Activated naive CD8-positive, alpha-beta T cell treated with anti-CD3 and anti-CD28 coated beads, Interleukin-2, amount 50 U/mL, for 24 hours (primary cell): Measurements from ENCODE around the gene PRKN.

ENCODE experiments used
- ATAC-seq: fragments of 150-1000 bp; cut with Tn5 transposase; one replicate; pipeline ENCODE4 v1.10.0; 2021
- DNase-seq: peaks from one replicate; pipeline ENCODE4 v3.0.0; 2021
- H3K27ac Mint-ChIP-seq: one replicate; pipeline ENCODE4 v1.8.0; 2021; ENCODE audit warnings: mild to moderate bottlenecking, mixed read lengths
- H3K27me3 Mint-ChIP-seq: one replicate; pipeline ENCODE4 v1.8.0; 2021; ENCODE audit warnings: mixed read lengths
- H3K36me3 Mint-ChIP-seq: one replicate; pipeline ENCODE4 v1.8.0; 2021; ENCODE audit warnings: low read depth, mixed read lengths
- H3K4me1 Mint-ChIP-seq: one replicate; pipeline ENCODE4 v1.8.0; 2021; ENCODE audit warnings: mixed read lengths
- H3K4me3 Mint-ChIP-seq: one replicate; pipeline ENCODE4 v1.8.0; 2021; ENCODE audit warnings: mild to moderate bottlenecking, moderate library complexity, mixed read lengths
- H3K9me3 Mint-ChIP-seq: one replicate; pipeline ENCODE4 v1.8.0; 2021; ENCODE audit warnings: mixed read lengths

PRKN gene

DNA sequence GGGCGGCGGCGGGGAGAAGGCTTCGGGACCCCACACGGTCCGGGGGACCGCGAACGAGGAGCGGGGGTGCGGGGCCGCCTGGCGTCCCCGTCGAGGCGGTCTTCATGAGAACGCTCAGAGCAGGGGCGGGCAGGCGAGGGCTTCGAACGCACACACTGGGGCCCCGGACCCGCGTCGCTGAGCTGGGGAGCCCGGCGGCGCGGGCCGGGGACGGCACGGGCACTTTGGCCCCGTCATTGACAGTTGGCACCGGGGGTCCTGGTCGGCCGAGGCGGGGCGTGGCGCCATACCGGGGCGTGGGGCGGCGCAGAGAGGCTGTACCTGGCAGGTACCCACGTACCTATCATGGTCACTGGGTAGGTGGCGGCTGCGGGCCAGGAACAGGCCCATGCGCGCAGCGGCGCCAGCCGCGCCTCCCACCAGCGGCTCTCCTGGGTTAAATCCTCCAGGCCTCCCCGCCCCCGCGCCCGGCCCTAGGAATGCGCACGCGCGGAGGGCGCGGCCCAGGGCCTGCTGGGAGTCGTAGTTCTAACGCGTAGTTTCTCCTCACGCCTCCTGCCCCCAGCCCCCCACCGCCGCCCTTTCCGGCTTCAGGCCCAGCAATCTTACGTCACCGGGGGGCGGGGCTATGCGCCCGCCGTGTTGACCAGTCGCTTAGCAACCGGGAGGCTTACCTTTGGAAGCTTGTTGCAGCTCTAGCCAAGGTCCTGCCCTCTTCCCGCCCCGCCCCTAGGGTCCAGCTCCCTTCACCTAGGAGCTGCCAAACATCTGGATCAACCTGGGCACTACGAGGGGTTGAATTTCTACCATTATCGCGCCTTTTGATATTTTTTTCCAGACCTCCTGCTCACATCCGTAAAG, at the start of gene PRKN, which contains the start of gene PACRG:
Gene PRKN (minus strand): TSS at position 445 of the 861 bp plus-strand sequence.
Gene PACRG (plus strand): TSS at position 653 of the 861 bp plus-strand sequence.
- Mint-ChIP-seq H3K36me3 (no peaks in the 10 kb centered on the region), H3K9me3 (no peaks in the 10 kb centered on the region), H3K27me3 (no peaks in the 10 kb centered on the region), H3K4me1 (peaks cover 13% of the 10 kb centered on the region), H3K4me3 (peak within 1 kb of the TSS; percentile 85), H3K27ac (peak within 1 kb of the TSS; percentile 83)
- ATAC-seq (peak; percentile 96), DNase-seq (peak; percentile 99)

DNA sequence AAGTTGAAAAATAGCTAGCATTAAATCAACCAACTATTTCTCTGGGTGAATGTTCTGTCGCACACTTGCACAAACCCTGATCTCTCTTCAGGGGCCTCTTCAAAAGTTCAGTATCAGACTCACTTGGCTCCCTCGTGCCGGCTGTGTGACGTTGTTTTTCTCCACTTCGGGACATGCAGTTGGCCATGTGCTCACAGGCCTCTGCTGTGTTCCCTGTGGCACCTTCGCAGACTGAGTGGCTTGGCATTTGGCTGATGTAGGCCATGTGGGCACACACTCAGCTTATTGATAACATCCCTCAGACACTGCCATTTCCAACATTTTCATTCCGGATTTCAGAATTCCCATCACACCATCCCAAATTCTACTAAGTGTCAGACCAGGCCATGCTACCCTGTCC, 49.5 kb upstream of the PRKN start:
- Mint-ChIP-seq H3K27ac (no peak overlapping the region), H3K36me3 (no peaks in the 10 kb centered on the region), H3K27me3 (peaks cover 2% of the 10 kb centered on the region), H3K4me1 (no peaks in the 10 kb centered on the region), H3K9me3 (peaks cover 11% of the 10 kb centered on the region), H3K4me3 (no peak overlapping the region)
- DNase-seq (no peak), ATAC-seq (no peak)

DNA sequence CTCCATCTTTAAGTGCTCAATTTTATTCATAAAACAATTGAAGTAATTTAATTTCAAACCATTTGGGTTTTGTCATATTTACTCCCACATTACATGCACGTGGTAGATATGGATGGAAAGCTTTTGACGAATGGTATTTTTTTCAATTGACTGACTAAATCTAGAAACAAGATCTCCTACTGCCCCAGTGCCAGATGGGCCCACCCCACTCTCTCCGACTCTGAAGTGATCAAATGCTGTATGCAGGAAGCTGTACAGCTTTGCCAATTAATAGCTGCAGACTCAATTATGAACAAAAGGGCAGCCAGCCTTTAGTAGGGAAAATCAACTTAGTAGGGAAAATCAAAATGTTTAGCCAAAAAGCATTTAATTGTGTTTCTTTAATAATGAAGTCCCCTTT, 46.4 kb upstream of the PRKN start:
- Mint-ChIP-seq H3K4me3 (no peak overlapping the region), H3K36me3 (no peaks in the 10 kb centered on the region), H3K27ac (no peak overlapping the region), H3K4me1 (no peaks in the 10 kb centered on the region), H3K27me3 (peaks cover 2% of the 10 kb centered on the region), H3K9me3 (no peaks in the 10 kb centered on the region)
- no peak for DNase-seq
- ATAC-seq = no peak

DNA sequence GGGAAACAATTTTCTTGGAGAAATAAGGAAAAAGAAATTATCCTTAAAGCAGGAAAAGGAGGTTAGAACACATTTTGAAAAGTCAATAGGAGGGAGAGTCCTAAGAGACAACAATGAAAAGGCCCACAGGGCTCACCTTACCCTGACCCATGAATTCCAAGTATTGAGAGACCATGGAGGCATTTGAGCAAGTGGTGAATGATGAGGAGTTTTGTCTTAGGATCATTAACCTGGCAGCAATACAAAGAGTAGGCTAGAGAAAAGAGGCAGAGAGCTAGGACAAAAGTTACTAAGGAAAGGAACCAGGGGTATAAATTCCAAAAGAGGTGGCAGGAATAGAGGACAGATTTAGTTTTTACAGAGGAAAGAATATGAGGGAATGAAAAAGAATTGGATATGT, 44.9 kb upstream of the PRKN start:
- ATAC-seq = no peak
- no peak for DNase-seq
- Mint-ChIP-seq H3K36me3 (no peaks in the 10 kb centered on the region), H3K9me3 (no peaks in the 10 kb centered on the region), H3K27ac (no peak overlapping the region), H3K4me3 (no peak overlapping the region), H3K27me3 (no peaks in the 10 kb centered on the region), H3K4me1 (no peaks in the 10 kb centered on the region)

DNA sequence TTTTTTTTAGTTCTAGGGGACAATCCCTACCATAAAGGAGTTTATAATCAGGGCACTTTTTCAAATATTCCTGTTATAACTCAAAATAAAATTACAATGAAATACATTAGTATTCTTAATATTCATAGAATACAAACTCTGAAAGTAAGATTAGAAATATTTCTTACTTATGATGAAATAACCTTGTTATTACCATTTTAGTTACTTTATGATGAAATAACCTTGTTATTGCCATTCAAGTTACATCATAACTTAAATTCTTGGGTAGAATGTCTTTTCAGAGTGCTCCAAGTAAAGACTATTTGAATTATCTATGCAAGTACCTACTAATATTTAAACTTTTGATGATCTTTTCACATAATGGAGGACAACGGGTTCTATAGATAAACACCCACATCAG, 43.4 kb upstream of the PRKN start:
- Mint-ChIP-seq H3K36me3 (no peaks in the 10 kb centered on the region), H3K9me3 (no peaks in the 10 kb centered on the region), H3K27me3 (no peaks in the 10 kb centered on the region), H3K4me1 (no peaks in the 10 kb centered on the region), H3K27ac (no peak overlapping the region), H3K4me3 (no peak overlapping the region)
- ATAC-seq = no peak
- no peak for DNase-seq

DNA sequence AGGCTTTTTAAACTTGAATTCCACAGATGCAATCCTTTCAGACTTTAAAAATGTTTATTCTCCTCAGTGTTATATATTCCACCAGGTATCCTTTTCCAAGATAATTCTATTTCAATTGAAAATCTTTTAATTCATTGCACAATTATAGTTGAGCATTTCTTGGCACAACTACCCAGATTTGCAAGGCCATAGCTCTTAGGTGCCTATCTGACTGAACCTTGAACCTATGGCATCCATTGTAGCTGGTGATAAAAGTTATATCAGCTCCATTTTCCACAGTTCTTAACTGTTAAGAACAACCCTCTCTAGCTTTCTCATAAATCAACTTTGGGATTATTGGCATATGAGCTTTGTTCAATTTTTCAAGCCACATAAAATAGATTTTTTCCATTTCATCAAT, 42.6 kb upstream of the PRKN start:
- Mint-ChIP-seq H3K9me3 (no peaks in the 10 kb centered on the region), H3K4me1 (no peaks in the 10 kb centered on the region), H3K36me3 (no peaks in the 10 kb centered on the region), H3K4me3 (no peak overlapping the region), H3K27ac (no peak overlapping the region), H3K27me3 (no peaks in the 10 kb centered on the region)
- no peak for ATAC-seq
- DNase-seq = no peak

DNA sequence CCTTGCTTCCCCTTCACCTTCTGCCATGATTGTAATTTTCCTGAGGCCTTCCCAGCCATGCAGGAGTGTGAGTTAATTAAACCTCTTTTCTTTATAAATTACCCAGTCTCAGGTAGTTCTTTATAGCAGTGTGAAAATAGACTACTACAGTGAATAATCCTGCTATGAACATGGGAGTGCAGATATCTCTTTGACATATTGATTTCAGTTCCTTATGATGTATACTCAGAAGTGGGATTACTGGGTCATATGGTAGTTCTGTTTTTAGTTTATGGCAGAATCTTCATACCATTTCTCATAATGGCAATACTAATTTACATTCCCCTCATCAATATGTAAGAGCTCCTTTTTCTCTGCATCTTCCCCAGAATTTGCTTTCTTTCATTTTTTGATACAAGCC, 26.2 kb upstream of the PRKN start:
- H3K4me3 Mint-ChIP-seq = no peak overlapping the region
- ATAC-seq (no peak), DNase-seq (no peak)
- no peaks in the 10 kb centered on the region for H3K27me3 Mint-ChIP-seq
- H3K4me1 Mint-ChIP-seq = no peaks in the 10 kb centered on the region
- H3K9me3 Mint-ChIP-seq = peaks cover 5% of the 10 kb centered on the region
- no peaks in the 10 kb centered on the region for H3K36me3 Mint-ChIP-seq
- no peak overlapping the region for H3K27ac Mint-ChIP-seq

DNA sequence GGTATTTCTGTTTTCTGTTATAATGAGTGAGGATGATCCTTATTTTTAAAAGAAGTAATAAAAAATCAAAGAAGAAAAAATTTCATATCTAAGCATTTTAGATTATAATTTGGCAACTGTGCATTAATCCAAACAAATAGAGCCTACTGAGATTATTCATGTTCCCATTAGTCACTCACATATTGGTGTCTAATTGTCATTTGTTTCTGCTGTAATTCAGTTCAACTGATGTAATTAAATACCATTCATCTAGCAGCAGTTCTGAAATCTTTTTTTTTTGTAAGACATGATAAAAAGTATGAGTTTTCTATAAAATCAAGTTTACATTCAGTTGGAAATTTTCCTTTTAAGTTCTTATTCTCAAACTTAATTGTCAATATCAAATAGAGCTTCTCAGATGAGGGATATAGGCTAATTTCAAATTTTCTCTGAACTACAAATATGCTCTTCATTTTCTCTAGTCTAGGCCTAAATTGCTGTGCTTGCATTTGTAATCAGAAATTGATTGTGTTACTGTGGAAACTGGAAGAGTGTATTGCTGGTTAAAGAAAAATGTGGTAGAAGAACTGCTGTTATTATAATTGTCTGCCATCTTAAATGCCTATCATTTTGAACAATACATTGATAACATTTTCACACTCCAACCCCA, 23.8 kb upstream of the PRKN start:
- Mint-ChIP-seq H3K27ac (no peak overlapping the region), H3K27me3 (no peaks in the 10 kb centered on the region), H3K36me3 (no peaks in the 10 kb centered on the region), H3K4me3 (no peak overlapping the region), H3K4me1 (no peaks in the 10 kb centered on the region), H3K9me3 (peaks cover 1% of the 10 kb centered on the region)
- DNase-seq = no peak
- ATAC-seq = no peak

DNA sequence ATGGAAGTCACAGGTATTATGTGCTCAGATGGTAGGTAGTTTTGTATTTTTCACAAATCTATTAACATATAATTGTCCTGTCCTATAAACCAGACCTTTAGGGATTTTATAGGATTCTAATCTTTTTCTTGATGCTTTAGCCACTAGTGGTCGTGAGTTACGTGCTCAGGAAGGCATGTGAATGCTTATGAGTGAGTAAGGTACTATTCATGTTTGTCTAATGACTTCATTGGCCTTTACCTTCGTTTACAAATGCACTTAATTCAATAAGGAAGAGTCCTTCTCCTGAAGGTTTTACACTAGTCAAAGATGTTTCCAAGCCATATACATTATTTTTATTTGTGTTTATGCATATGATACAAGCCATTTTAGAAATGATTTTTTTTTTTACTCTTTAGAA, 23.2 kb upstream of the PRKN start:
- Mint-ChIP-seq H3K36me3 (no peaks in the 10 kb centered on the region), H3K9me3 (no peaks in the 10 kb centered on the region), H3K4me1 (no peaks in the 10 kb centered on the region), H3K4me3 (no peak overlapping the region), H3K27me3 (no peaks in the 10 kb centered on the region), H3K27ac (no peak overlapping the region)
- ATAC-seq (no peak), DNase-seq (no peak)

DNA sequence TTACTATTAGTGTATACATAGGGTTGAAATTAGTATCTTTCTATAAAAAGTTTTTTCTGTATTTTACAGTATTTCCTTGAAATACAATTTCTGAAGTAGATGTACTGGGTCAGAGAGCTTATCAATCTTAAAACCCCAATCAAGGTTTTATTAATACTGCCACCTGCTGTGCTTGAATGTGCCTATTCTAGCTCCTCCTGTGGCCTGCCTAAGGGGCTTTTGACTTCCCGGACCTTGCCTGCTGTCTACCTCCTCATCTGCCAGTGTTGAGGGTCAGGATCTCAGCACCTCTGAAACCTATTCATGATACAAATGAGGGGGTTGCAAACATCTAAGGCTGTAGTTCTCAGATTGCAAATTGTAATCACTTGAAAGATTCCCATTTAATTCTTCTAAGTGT, 9.4 kb upstream of the PRKN start:
- no peak overlapping the region for H3K27ac Mint-ChIP-seq
- no peaks in the 10 kb centered on the region for H3K9me3 Mint-ChIP-seq
- peaks cover 5% of the 10 kb centered on the region for H3K4me1 Mint-ChIP-seq
- ATAC-seq (no peak), DNase-seq (no peak)
- H3K36me3 Mint-ChIP-seq = no peaks in the 10 kb centered on the region
- H3K27me3 Mint-ChIP-seq = peaks cover 2% of the 10 kb centered on the region
- no peak overlapping the region for H3K4me3 Mint-ChIP-seq

DNA sequence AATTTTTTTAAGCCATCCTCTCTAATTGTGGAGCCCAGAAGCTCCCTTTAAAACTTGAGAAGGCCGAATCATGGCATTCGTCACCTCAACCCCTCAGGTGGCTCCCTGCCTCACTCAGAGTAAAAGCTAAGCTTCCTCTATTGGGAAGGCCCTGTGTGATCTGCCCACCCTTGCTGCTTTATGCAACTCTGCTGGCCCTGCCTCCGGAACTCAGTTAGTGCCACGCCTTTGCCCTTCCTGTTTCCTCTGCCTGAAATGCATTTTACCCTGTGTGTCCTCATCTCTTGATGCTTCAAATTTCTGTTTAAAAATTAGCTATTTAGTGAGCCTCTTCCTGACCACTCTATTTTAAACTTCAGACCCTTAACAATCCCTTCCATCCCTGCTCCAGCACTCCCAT, 5.9 kb upstream of the PRKN start:
- peaks cover 5% of the 10 kb centered on the region for H3K4me1 Mint-ChIP-seq
- ATAC-seq (peak; percentile 43), DNase-seq (no peak)
- no peaks in the 10 kb centered on the region for H3K9me3 Mint-ChIP-seq
- no peak overlapping the region for H3K27ac Mint-ChIP-seq
- H3K36me3 Mint-ChIP-seq = no peaks in the 10 kb centered on the region
- no peaks in the 10 kb centered on the region for H3K27me3 Mint-ChIP-seq
- H3K4me3 Mint-ChIP-seq = no peak overlapping the region

DNA sequence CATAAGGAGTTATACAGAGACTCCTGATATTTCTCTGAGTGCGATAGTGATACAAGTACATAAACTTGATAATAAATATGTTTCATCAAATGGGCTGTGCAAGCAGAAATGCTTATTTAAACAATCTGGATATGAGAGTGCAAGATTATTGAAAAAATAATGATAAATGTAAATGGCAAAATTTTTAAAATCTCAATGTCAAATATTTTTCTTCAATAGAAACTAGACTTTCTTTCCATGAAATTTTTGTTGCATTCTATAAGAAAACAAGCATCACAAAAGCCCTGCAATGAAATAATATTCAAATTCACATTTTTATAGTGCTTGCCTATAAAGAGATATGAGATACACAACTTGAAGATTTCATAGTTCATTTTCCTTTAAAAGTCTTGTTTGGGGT, 2.9 kb upstream of the PRKN start:
- Mint-ChIP-seq H3K36me3 (no peaks in the 10 kb centered on the region), H3K9me3 (no peaks in the 10 kb centered on the region), H3K4me3 (no peak overlapping the region), H3K4me1 (peaks cover 18% of the 10 kb centered on the region), H3K27ac (no peak overlapping the region), H3K27me3 (no peaks in the 10 kb centered on the region)
- no peak for ATAC-seq
- no peak for DNase-seq

DNA sequence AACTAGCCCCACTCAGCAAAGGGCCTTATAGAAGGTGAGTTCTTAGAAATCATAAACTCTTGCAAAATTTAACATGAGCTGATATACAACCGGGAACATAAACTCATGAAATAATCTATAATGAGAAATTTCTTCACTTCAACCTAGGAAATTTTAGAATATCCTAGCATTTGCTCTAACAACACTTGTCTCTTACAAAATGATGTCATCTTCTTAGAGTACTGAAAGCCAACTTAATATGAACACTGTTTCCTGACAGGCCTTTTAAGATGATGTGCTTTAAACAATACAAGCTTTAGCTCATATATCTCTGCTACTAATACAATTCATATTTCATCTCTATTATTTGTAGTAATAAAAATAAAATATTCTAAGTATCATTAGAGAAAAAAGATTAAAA, 1.1 kb upstream of the PRKN start:
- Mint-ChIP-seq H3K27me3 (no peaks in the 10 kb centered on the region), H3K4me1 (peaks cover 17% of the 10 kb centered on the region), H3K36me3 (no peaks in the 10 kb centered on the region), H3K9me3 (no peaks in the 10 kb centered on the region), H3K27ac (peak overlapping the region; percentile 69), H3K4me3 (no peak overlapping the region)
- DNase-seq = no peak
- ATAC-seq = no peak

DNA sequence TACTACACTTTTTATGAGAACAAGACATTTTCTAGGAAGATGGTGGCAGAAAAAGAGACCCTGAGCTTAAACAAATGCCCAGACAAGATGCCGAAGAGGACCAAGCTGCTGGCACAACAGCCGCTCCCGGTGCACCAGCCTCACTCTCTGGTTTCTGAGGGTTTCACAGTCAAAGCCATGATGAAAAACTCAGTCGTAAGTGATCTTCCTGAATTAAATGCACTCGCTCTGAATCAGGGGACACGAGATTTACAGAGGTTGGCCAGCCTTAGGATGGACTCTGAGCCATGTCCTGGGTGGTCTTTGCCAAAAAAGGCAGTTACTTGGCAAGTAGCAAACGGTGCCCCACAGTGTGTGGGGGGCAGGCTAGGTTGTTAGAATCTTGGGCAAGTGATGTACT, 631 bp upstream of the PRKN start:
- H3K27ac Mint-ChIP-seq = peak overlapping the region; percentile 69
- H3K9me3 Mint-ChIP-seq = no peaks in the 10 kb centered on the region
- peaks cover 13% of the 10 kb centered on the region for H3K4me1 Mint-ChIP-seq
- no peaks in the 10 kb centered on the region for H3K27me3 Mint-ChIP-seq
- H3K4me3 Mint-ChIP-seq = peak overlapping the region; percentile 85
- ATAC-seq (no peak), DNase-seq (no peak)
- H3K36me3 Mint-ChIP-seq = no peaks in the 10 kb centered on the region

DNA sequence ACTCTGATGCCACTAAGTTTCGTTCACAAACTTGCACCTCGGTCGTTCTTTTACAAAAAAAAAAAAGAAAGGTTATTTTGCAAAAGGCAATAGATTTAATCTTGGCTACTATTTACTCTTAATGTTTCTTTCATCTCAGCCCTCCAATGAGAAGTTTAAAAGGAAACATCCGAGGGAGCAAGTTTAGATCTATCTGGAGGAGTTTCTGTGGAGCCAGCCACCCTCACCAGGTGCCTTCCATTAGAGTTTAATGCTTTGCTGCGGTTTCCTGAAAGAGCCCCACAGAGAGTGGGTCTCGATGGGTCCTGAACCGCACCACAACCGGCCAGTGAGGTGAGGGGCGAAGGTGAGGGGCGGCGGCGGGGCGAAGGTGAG, 632 bp downstream of the PRKN start:
- DNase-seq (no peak), ATAC-seq (no peak)
- H3K36me3 Mint-ChIP-seq = no peaks in the 10 kb centered on the region
- no peaks in the 10 kb centered on the region for H3K9me3 Mint-ChIP-seq
- H3K27me3 Mint-ChIP-seq = no peaks in the 10 kb centered on the region
- H3K4me3 Mint-ChIP-seq = peak overlapping the region; percentile 85
- peak overlapping the region; percentile 83 for H3K27ac Mint-ChIP-seq
- H3K4me1 Mint-ChIP-seq = peaks cover 13% of the 10 kb centered on the region
